HG02763 (cell line): ENCODE results near the gene PQBP1.
A peak's percentile ranks its signal among the peaks of the same experiment; 100 is the strongest.

ENCODE experiments used
- ATAC-seq: cut with Tn5 transposase; IDR thresholded peaks from one replicate; pipeline ENCODE4 v1.9.1; 2021; ENCODE audit warnings: mild to moderate bottlenecking, moderate library complexity; ENCODE audit not compliant: unreplicated experiment

PQBP1 gene

GRCh38 chrX:48919947-48920717 lies 22.4 kb downstream of the PQBP1 start:
- no peak for ATAC-seq

GRCh38 chrX:48920718-48921104 lies 23.0 kb downstream of the PQBP1 start:
- no peak for ATAC-seq

- ATAC-seq = no peak
These were observed 26.0 kb downstream of the PQBP1 start for GRCh38 chrX:48923771-48924170.

GRCh38 chrX:48924270-48924669 lies 26.5 kb downstream of the PQBP1 start:
- ATAC-seq = no peak

GRCh38 chrX:48927123-48927522 lies 29.4 kb downstream of the PQBP1 start:
- no peak for ATAC-seq

DNA sequence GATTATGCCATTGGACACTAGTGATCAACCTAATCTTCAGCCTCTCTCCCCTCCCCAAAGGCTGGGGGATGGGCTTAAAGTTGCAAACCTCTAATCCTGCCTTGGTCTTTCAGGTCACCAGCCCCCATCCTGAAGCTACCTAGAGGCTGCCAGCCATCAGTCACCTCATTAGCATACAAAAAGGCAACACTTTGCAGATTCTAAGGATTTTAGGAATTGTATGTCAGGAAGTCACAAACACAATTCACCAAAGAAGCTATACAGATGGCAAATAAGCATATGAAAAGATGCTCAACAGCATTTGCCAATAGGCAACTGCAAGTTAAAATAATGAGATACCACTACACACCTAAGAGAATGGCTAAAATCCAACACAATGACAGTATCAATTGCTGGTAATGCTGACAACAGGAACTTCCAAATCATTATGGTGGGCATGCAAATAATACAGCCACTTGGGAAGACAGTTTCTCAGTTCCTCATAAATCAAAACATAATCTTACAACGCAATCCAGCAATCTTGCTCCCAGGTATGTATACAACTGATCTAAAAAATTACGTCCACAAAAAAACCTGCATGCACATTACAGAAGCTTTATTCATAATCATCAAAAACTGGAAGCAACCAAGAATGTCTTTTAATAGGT lies 30.1 kb downstream of the PQBP1 start:
- no peak for ATAC-seq

GRCh38 chrX:48933757-48934156 lies 36.0 kb downstream of the PQBP1 start:
- no peak for ATAC-seq

- no peak for ATAC-seq
These were observed 37.0 kb downstream of the PQBP1 start for GRCh38 chrX:48934581-48935300.

DNA sequence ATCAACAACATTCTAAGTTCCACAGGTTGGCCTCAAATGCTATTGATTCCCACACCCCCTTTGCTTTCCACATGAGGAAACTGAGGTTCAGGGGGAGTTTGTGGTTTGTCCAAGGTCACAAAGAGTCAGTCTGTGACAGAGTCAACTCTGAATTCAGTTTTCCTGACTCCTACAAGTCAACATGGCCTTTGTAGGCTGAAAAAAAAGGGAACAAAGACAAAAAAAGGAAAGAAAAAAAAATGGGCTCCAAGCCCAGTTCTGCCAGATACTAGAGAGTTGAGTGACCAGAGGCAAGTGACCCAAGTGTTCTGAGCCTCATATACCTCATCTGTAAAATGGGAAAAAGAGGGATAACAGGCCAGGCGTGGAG lies 37.6 kb downstream of the PQBP1 start:
- ATAC-seq = no peak

- ATAC-seq = peak; percentile 1
These were observed 38.8 kb downstream of the PQBP1 start for GRCh38 chrX:48936429-48937053.

- peak; percentile 62 for ATAC-seq
These were observed 39.6 kb downstream of the PQBP1 start for GRCh38 chrX:48937054-48937907.

- peak; percentile 46 for ATAC-seq
These were observed 41.1 kb downstream of the PQBP1 start for GRCh38 chrX:48938721-48939425.

DNA sequence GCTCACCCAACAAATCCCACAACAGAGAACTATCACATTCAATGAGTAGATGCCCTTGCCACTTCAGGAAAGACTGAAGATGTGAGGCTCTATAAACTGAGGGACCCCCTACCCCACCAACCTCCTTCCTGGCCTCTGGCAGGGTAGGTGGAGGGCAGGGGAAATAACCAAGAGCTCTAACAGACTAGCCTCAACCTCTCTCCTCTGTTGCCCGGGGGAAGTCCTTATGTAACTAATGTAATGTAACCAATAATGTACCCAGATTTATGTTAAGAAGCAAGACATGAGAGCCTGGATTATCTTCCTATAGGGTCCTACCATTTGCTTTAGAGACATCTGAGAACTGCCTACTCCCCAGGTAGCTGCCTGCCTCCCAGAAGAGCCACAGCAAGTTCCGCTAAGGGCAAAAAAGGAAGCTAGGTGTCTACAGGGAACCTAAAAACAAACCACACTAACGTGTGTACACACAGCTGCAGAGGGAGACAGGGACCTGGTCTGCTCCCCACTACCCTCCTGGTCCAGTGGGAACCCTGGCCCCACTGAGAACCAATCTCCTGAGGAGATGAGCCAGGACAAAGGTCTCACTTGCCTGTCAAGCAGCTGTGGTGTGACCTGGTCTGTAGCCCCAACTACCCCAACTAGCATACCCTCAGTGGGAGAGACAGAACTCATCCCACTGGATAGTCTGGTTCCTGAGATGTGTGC lies 41.9 kb downstream of the PQBP1 start:
- no peak for ATAC-seq

DNA sequence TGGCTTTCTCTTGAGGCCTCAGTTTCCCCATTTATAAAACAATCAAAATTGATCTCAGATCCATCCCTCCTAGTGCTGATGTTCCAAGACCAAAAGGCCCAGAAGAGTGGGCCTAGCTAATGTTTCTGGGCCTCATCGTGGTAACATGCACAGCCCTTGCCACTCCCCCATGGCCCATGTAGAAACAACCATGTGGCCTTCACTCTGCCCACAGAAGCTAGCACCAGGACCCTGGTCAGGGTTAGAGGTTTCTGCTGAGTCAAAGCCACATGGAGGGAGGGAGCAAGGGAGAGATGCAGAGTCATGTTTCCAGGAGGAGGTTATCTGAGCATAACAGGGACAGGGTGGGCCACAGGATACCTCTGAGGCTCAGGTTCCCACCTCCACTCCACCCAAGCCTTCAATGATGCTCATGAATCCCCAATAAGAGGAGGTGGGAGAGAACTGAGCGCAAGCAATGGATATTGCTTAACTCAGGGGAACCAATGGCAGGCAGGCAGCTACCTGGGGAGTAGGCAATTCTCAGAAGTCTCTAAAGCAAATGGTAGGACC lies 42.8 kb downstream of the PQBP1 start:
- ATAC-seq = no peak

DNA sequence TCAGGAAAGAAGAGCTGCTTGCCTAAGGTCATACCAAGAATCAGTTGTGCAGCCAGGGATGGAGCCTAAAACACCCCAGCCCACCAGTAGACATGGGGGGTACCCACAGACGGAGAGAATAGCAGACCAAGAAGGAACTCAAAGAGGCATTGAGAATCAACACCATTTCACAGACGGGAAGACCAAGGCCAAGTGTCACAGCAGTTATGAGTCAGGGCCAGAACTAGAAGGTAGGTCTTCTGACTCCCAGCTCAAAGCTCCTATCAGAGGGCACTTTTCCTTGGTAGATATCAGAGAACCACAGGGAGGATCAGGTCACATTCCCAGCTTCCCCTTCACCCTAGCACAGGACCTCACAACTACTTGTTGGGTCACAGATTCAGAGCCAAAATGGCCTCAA lies 45.2 kb downstream of the PQBP1 start:
- ATAC-seq = no peak

DNA sequence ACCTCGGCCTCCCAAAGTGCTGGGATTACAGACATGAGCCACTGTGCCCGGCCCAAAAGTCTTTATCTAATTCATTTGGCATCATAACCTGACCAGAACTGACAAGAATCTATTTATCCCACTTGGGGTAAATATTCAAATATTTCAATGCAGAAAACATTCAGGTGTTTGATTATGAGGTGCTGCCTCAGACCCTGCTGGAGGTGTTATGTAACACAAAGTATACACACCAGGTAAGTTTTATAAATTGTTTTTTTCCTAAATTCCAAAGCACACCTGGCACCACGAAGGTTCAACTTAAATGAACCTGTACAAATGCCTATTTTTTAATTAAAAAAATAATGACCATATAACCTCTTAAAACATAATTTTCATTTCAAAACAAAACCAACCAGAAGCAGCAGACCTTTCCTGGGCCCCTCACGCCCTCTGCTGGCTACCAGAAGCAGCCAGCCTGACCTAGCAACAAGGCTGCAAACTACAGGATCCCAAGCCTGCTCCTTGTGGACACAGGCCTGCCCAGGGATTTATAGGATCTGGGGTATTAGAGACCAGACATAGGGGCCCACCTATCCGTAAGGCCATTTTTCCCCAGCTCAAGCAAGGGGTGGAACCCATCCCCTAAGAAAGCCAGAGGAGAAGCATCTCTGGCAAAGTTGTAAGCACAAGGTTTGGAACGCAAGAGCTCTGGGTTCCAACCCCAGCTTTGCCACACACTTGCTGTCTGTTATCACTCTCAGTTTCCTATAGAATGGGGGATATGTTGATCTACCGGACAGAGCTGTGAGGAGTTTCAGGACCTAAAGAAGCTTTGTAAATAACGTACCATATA lies 48.0 kb downstream of the PQBP1 start:
- no peak for ATAC-seq

DNA sequence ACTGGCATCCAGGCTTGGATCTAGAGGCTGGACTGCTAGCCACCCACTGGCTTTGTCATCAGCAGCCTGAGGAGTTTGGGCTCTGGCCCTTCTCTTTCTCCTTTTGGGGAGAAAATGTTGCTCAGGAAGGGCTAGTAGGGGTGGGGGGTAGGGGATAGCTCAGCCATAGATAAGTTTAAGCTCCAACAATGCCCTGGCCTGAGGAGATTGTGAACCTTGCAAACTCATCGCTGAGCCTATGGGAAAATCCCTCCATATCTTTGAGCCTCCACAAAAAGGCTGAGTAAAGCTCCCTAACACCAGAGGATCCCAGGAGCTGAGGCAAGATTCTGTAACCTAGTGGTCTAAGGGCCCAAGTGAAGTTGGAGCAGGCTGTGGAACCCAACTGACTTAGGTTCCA lies 50.9 kb downstream of the PQBP1 start:
- ATAC-seq = no peak
